Sigmoid colon (tissue), 4 donors: ENCODE data around the gene PPIA.

Experiments used
- CTCF ChIP-seq, 4 experiments: fragments of 450-650 bp in 3 of 4; fragments of 200-600 bp in 1 of 4; IDR thresholded peaks; one replicate each; pipeline ENCODE4 v1.5.1; 2016 to 2019; ENCODE audit warnings: antibody characterized with exemption in 4 of 4, mild to moderate bottlenecking in 3 of 4, moderate library complexity in 2 of 4
- EP300 ChIP-seq, 4 donors: sonication (generic); formaldehyde crosslinking; IDR thresholded peaks; one replicate each; pipeline ENCODE4 v1.6.1; 2017; ENCODE audit warnings: antibody characterized with exemption in 4 of 4
- POLR2A ChIP-seq, 2 donors: fragments of 450-650 bp; IDR thresholded peaks; one replicate each; pipeline ENCODE4 v1.6.1; 2016; ENCODE audit warnings: antibody characterized with exemption in 2 of 2, mild to moderate bottlenecking in 2 of 2, moderate library complexity in 2 of 2
- POLR2AphosphoS5 ChIP-seq, 4 donors: sonication (generic); formaldehyde crosslinking; IDR thresholded peaks; one replicate each; pipeline ENCODE4 v1.6.1; 2017; ENCODE audit warnings: antibody characterized with exemption in 4 of 4

GRCh38 chr7:44772867-44773266, 23.6 kb upstream of the PPIA start:
- TF ChIP-seq CTCF (IDR thresholded peaks at IDR 0.05) (no peak), POLR2AphosphoS5 (IDR thresholded peaks at IDR 0.05) (no peak), EP300 (IDR thresholded peaks at IDR 0.05) (no peak), POLR2A (IDR thresholded peaks at IDR 0.05) (no peak)
